C4-2B (cell line): ENCODE results near the gene RAD51C.
"Not testable (repeated sequence)": the region's sequence is repeated elsewhere in the genome, so short reads cannot be mapped to it uniquely, and the experiment has no call there.

ENCODE experiments used
- ZFX ChIP-seq: fragments of 450-650 bp; IDR thresholded peaks from 2 replicates; pipeline ENCODE4 v1.6.1; 2017
- TF ChIP-seq, protein P1 (sequence below): fragments of 450-650 bp; conservative IDR thresholded peaks from 2 replicates; pipeline ENCODE4 v1.5.1; 2017; ENCODE audit warnings: mild to moderate bottlenecking

DNA sequence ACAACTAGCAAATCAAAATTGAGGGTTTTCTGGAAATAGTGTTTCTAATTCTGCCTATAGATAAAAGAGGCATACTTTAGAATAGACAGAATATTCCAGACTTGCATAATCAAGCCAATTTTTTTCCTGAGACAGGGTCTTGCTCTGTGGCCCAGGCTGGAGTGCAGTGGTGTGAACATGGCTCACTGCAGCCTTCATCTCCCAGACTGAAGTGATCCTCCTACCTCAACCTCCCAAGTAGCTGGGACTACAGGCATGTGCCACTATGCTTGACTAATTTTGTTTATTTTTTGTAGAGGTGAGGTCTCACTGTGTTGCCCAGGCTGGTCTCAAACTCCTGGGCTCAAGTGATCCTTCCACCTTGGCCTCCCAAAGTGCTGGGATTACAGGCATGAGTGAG is 57.2 kb downstream of the RAD51C start:
- TF ChIP-seq, protein P1, sequence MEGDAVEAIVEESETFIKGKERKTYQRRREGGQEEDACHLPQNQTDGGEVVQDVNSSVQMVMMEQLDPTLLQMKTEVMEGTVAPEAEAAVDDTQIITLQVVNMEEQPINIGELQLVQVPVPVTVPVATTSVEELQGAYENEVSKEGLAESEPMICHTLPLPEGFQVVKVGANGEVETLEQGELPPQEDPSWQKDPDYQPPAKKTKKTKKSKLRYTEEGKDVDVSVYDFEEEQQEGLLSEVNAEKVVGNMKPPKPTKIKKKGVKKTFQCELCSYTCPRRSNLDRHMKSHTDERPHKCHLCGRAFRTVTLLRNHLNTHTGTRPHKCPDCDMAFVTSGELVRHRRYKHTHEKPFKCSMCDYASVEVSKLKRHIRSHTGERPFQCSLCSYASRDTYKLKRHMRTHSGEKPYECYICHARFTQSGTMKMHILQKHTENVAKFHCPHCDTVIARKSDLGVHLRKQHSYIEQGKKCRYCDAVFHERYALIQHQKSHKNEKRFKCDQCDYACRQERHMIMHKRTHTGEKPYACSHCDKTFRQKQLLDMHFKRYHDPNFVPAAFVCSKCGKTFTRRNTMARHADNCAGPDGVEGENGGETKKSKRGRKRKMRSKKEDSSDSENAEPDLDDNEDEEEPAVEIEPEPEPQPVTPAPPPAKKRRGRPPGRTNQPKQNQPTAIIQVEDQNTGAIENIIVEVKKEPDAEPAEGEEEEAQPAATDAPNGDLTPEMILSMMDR: not testable (repeated sequence)
- TF ChIP-seq ZFX: not testable (repeated sequence)
